GM19099 (cell line): Measurements from ENCODE around the gene CPNE4.

Experiments used
- POLR2A ChIP-seq: IDR thresholded peaks from 3 replicates; pipeline ENCODE4 v1.6.1; 2011; ENCODE audit warnings: low read depth; ENCODE audit not compliant: insufficient read length; ENCODE audit errors: extremely low read depth

CPNE4 gene

GRCh38 chr3:131537531-131537930 lies 497.3 kb downstream of the CPNE4 start:
- no peak for TF ChIP-seq POLR2A

DNA sequence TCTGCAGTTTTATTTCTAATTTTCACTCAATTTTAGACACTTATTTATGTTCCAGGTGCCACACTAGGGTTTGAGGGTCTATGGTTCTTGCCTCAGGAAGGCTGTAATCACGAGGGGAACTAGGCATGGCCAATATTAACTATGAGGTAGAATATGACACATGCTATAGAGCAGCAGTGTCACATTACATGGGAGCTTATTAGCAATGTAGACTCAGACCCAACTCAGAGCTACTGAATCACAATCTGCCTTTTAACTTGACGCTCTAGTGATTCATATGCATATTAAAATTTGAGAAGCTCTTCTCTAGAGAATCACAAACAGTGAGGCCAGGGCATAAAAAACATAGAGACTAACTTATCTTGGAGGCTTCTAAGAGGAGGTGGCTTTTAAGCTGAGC lies 499.2 kb downstream of the CPNE4 start:
- no peak for TF ChIP-seq POLR2A

GRCh38 chr3:131535131-131535530 lies 499.7 kb downstream of the CPNE4 start:
- TF ChIP-seq POLR2A, result no peak

GRCh38 chr3:131532645-131533044 lies 502.2 kb downstream of the CPNE4 start:
- TF ChIP-seq POLR2A, result no peak

DNA sequence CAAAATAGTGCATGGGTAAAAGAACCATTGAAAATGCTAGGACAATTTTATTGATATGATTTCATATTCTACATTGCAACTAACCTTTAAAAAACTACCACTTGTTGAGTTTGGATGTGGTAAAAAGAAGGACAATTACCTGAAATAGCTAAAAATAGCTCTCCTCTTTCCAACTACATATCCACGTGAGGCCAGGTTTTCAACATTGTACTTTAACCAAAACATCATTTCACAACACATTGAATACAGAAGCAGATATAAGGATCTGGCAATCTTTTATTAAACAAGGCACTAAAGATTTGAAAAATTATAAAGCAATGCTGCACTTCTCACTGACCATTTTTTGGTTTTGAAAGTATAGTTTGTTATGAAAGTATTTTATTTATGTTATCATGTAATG lies 504.0 kb downstream of the CPNE4 start:
- TF ChIP-seq POLR2A, result no peak

GRCh38 chr3:131530388-131530787 lies 504.4 kb downstream of the CPNE4 start:
- no peak for TF ChIP-seq POLR2A

- TF ChIP-seq POLR2A, result no peak
These were observed 507.9 kb downstream of the CPNE4 start for GRCh38 chr3:131526801-131527347.

GRCh38 chr3:131518680-131519079 lies 516.1 kb downstream of the CPNE4 start:
- TF ChIP-seq POLR2A, result no peak

GRCh38 chr3:131505421-131505820 lies 529.4 kb downstream of the CPNE4 start:
- TF ChIP-seq POLR2A, result no peak

DNA sequence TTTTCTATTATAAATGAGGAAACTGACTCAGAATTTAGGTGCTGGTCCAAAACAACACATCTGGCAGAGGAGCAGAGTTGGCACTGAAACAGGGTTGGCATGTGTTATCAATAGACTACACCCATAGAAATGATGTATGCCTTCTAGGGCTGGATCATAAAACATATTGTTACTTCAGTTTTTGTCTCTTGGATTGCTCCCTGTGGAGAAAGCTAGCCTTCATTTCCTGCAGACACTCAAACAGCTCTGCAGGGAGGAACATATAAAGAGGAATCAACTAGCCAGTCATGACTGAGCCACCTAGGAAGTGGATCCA lies 531.5 kb downstream of the CPNE4 start:
- no peak for TF ChIP-seq POLR2A

- TF ChIP-seq POLR2A, result peak; percentile 77
These were observed 532.1 kb downstream of the CPNE4 start, which contains the start of gene MRPL3 for GRCh38 chr3:131502530-131503319. TSS of gene MRPL3 (minus strand) at chr3:131502971. CDS start at chr3:131502821, 150 bp downstream.

DNA sequence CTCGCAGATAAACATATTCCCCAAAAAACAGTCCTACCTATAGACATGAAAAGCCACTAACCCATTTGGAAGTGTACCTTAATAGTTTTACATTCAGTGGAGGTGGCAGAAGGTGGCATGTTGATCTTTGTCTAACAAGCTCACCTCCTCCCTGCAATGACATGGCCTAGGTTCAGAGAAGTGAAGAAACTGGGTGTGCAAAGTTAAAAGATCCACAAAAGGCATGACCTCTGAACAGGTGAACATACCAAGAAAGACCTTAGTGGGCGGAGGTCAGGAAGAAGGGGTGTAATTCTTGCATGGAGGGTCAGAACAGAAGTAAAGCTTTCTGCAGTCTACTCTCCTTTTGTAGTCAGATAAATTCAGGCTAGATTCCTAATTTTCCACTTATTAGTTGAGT lies 532.9 kb downstream of the CPNE4 start:
- no peak for TF ChIP-seq POLR2A

DNA sequence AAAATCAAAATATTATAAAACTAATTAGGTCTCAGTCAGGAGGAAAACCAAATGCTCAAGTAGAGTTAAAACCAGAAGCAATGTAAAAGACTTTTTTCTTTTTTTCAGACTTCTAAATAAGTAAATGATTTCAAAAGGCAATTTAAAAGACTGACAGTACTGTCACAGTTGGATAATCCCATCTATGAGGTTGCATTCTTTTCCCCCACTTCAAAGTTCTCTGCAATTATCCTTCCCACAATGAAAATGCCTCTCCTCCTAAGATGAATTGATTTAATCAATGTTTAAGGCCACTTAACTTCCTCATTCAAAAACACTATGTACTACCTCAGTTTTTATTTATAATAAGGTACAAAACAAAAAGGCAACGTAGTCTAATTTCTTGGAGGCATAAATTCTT lies 540.1 kb downstream of the CPNE4 start:
- no peak for TF ChIP-seq POLR2A

GRCh38 chr3:131491775-131492174 lies 543.0 kb downstream of the CPNE4 start:
- TF ChIP-seq POLR2A, result no peak

- no peak for TF ChIP-seq POLR2A
These were observed 543.7 kb downstream of the CPNE4 start for GRCh38 chr3:131491084-131491483.

GRCh38 chr3:131485119-131485518 lies 549.7 kb downstream of the CPNE4 start:
- no peak for TF ChIP-seq POLR2A

GRCh38 chr3:131484496-131485111 lies 550.2 kb downstream of the CPNE4 start:
- TF ChIP-seq POLR2A, result no peak
